Cardiac fibroblast (primary cell): ENCODE data around the gene NCKAP5.

Experiments
- DNase-seq, 2 donors: peaks; one replicate each; pipeline versions ENCODE4 v3.0.0 to v3.0.0-alpha.2; 2010; ENCODE audit warnings: low read depth in 2 of 2
- H3K4me3 ChIP-seq, 2 donors: replicated peaks in 1 of 2; 1 replicate in 1 of 2; 2 replicates in 1 of 2; pipeline ENCODE4 v1.5.1; 2011; ENCODE audit warnings: low read depth in 2 of 2, low read length in 2 of 2, mild to moderate bottlenecking in 2 of 2, moderate library complexity in 1 of 2
- CTCF ChIP-seq: IDR thresholded peaks from one replicate; pipeline ENCODE4 v1.5.1; 2011; ENCODE audit warnings: low read depth, mild to moderate bottlenecking, low read length, inconsistent platforms

NCKAP5 gene

GRCh38 chr2:132844585-132844984, 723.7 kb downstream of the NCKAP5 start:
- TF ChIP-seq CTCF, result no peak
- H3K4me3 ChIP-seq, result no peak overlapping the region
- DNase-seq, result no peak

- no peak overlapping the region for H3K4me3 ChIP-seq
- no peak for DNase-seq
- no peak for TF ChIP-seq CTCF
Measured at GRCh38 chr2:132837769-132838168, 730.5 kb downstream of the NCKAP5 start.

- no peak for TF ChIP-seq CTCF
- DNase-seq, result no peak
- H3K4me3 ChIP-seq, result no peak overlapping the region
Measured at GRCh38 chr2:132830321-132830827, 737.9 kb downstream of the NCKAP5 start.

- TF ChIP-seq CTCF, result no peak
Measured at GRCh38 chr2:132825601-132826000, 742.7 kb downstream of the NCKAP5 start.

GRCh38 chr2:132824716-132825115, 743.5 kb downstream of the NCKAP5 start:
- no peak overlapping the region for H3K4me3 ChIP-seq
- TF ChIP-seq CTCF, result no peak
- peak in 1 of 2 donors; percentile 36 for DNase-seq

More at GRCh38 chr2:132825601-132826000, 742.7 kb downstream of the NCKAP5 start:
- DNase-seq, result no peak
- no peak overlapping the region for H3K4me3 ChIP-seq

- TF ChIP-seq CTCF, result no peak
- H3K4me3 ChIP-seq, result no peak overlapping the region
- no peak for DNase-seq
Measured at GRCh38 chr2:132816234-132816633, 752.0 kb downstream of the NCKAP5 start.

DNA sequence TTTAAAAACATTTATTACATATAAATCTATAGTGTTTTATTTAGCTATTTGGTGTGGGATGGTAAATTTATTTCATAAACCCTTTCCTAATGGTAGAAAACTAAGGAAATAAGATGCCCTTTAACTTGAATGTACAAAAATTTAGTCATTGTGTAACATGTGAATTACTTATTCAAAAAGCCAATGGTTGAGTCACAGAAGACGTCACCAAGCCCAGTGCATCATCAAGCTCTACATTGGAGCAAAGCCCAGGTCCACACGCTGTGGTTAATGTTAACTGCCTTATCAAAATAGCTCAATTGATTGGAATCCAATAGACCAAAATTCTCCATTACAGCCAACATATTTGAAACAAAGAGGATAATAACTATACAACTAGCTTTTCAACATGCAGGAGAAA, 752.7 kb downstream of the NCKAP5 start:
- no peak for TF ChIP-seq CTCF
- DNase-seq, result peak; percentile 47 to 92
- H3K4me3 ChIP-seq, result no peak overlapping the region
